IPS-15b (cell line): ENCODE results near the gene SAA1.

ENCODE experiments used
- H3K27me3 ChIP-seq: one replicate; pipeline ENCODE4 v1.6.1; 2013; ENCODE audit warnings: low read length; ENCODE audit not compliant: control insufficient read depth, insufficient read depth
- H3K36me3 ChIP-seq: one replicate; pipeline ENCODE4 v1.6.1; 2013; ENCODE audit warnings: low read length; ENCODE audit not compliant: control insufficient read depth, insufficient read depth
- H3K4me1 ChIP-seq: one replicate; pipeline ENCODE4 v1.6.1; 2013; ENCODE audit warnings: mild to moderate bottlenecking, low read length; ENCODE audit not compliant: control insufficient read depth, insufficient read depth
- H3K4me3 ChIP-seq: one replicate; pipeline ENCODE4 v1.5.1; 2013; ENCODE audit warnings: low read depth, low read length
- H3K9ac ChIP-seq: one replicate; pipeline ENCODE4 v1.6.1; 2013; ENCODE audit warnings: low read depth, mild to moderate bottlenecking, low read length
- H3K9me3 ChIP-seq: one replicate; pipeline ENCODE4 v1.6.1; 2013; ENCODE audit warnings: mild to moderate bottlenecking, low read length; ENCODE audit not compliant: control insufficient read depth, insufficient read depth

SAA1 gene

GRCh38 chr11:18265949-18266348 is at the start of gene SAA1:
TSS of gene SAA1 (plus strand) at chr11:18266264. CDS start at chr11:18266888, 624 bp downstream.
- Histone ChIP-seq H3K9ac (no peak within 1 kb of the TSS), H3K27me3 (peaks cover 3% of the 10 kb centered on the region), H3K4me3 (no peak within 1 kb of the TSS), H3K36me3 (no peaks in the 10 kb centered on the region), H3K9me3 (no peaks in the 10 kb centered on the region), H3K4me1 (no peaks in the 10 kb centered on the region)

- Histone ChIP-seq H3K9ac (no peak overlapping the region), H3K9me3 (no peaks in the 10 kb centered on the region), H3K36me3 (no peaks in the 10 kb centered on the region), H3K27me3 (no peaks in the 10 kb centered on the region), H3K4me1 (no peaks in the 10 kb centered on the region), H3K4me3 (no peak overlapping the region)
Measured at GRCh38 chr11:18221274-18221876, 44.7 kb upstream of the SAA1 start.

GRCh38 chr11:18222814-18223421 is 43.1 kb upstream of the SAA1 start:
- Histone ChIP-seq H3K4me1 (no peaks in the 10 kb centered on the region), H3K4me3 (no peak overlapping the region), H3K9me3 (no peaks in the 10 kb centered on the region), H3K27me3 (no peaks in the 10 kb centered on the region), H3K36me3 (no peaks in the 10 kb centered on the region), H3K9ac (no peak overlapping the region)

- H3K9me3 ChIP-seq = no peaks in the 10 kb centered on the region
Measured at GRCh38 chr11:18223591-18224387, 42.3 kb upstream of the SAA1 start.

GRCh38 chr11:18225913-18226312 is 40.2 kb upstream of the SAA1 start:
- no peaks in the 10 kb centered on the region for H3K4me1 ChIP-seq
- H3K9me3 ChIP-seq = no peaks in the 10 kb centered on the region
- no peak overlapping the region for H3K9ac ChIP-seq
- H3K4me3 ChIP-seq = no peak overlapping the region
- H3K27me3 ChIP-seq = no peaks in the 10 kb centered on the region
- H3K36me3 ChIP-seq = no peaks in the 10 kb centered on the region

More at GRCh38 chr11:18223591-18224387, 42.3 kb upstream of the SAA1 start:
- Histone ChIP-seq H3K4me1 (no peaks in the 10 kb centered on the region), H3K36me3 (no peaks in the 10 kb centered on the region), H3K4me3 (no peak overlapping the region), H3K27me3 (no peaks in the 10 kb centered on the region), H3K9ac (no peak overlapping the region)

- no peak overlapping the region for H3K4me3 ChIP-seq
- no peak overlapping the region for H3K9ac ChIP-seq
- H3K4me1 ChIP-seq = no peaks in the 10 kb centered on the region
- no peaks in the 10 kb centered on the region for H3K9me3 ChIP-seq
- H3K36me3 ChIP-seq = no peaks in the 10 kb centered on the region
- no peaks in the 10 kb centered on the region for H3K27me3 ChIP-seq
Measured at GRCh38 chr11:18229501-18229900, 36.6 kb upstream of the SAA1 start.

GRCh38 chr11:18230859-18231258 is 35.2 kb upstream of the SAA1 start:
- Histone ChIP-seq H3K9me3 (no peaks in the 10 kb centered on the region), H3K36me3 (no peaks in the 10 kb centered on the region), H3K4me1 (no peaks in the 10 kb centered on the region), H3K4me3 (no peak overlapping the region), H3K27me3 (no peaks in the 10 kb centered on the region), H3K9ac (no peak overlapping the region)

- H3K36me3 ChIP-seq = no peaks in the 10 kb centered on the region
- no peaks in the 10 kb centered on the region for H3K27me3 ChIP-seq
- H3K9ac ChIP-seq = no peak overlapping the region
- H3K4me1 ChIP-seq = no peaks in the 10 kb centered on the region
- no peaks in the 10 kb centered on the region for H3K9me3 ChIP-seq
- no peak overlapping the region for H3K4me3 ChIP-seq
Measured at GRCh38 chr11:18233912-18234311, 32.2 kb upstream of the SAA1 start.

- no peaks in the 10 kb centered on the region for H3K36me3 ChIP-seq
- peaks cover 2% of the 10 kb centered on the region for H3K27me3 ChIP-seq
- H3K4me1 ChIP-seq = no peaks in the 10 kb centered on the region
- no peaks in the 10 kb centered on the region for H3K9me3 ChIP-seq
- no peak overlapping the region for H3K4me3 ChIP-seq
- no peak overlapping the region for H3K9ac ChIP-seq
Measured at GRCh38 chr11:18235394-18236334, 30.4 kb upstream of the SAA1 start.

- no peaks in the 10 kb centered on the region for H3K4me1 ChIP-seq
Measured at GRCh38 chr11:18236664-18237356, 29.3 kb upstream of the SAA1 start, which contains the start of gene SAA4. TSS of gene SAA4 (minus strand) at chr11:18236802. CDS start at chr11:18235926, 876 bp downstream.

GRCh38 chr11:18239655-18240054 is 26.4 kb upstream of the SAA1 start:
- no peaks in the 10 kb centered on the region for H3K9me3 ChIP-seq
- no peak overlapping the region for H3K4me3 ChIP-seq
- peaks cover 2% of the 10 kb centered on the region for H3K27me3 ChIP-seq
- no peaks in the 10 kb centered on the region for H3K36me3 ChIP-seq
- H3K4me1 ChIP-seq = no peaks in the 10 kb centered on the region
- no peak overlapping the region for H3K9ac ChIP-seq

More at GRCh38 chr11:18236664-18237356, 29.3 kb upstream of the SAA1 start, which contains the start of gene SAA4:
- Histone ChIP-seq H3K9me3 (no peaks in the 10 kb centered on the region), H3K27me3 (peaks cover 2% of the 10 kb centered on the region), H3K4me3 (no peak within 1 kb of the TSS), H3K36me3 (no peaks in the 10 kb centered on the region), H3K9ac (no peak within 1 kb of the TSS)
